Measurements from ENCODE around the gene TRIP10. TPM values are rescaled to one million over a fixed set of nuclear protein-coding genes. Genes with fewer than 3 reads are reported as not detected.

The TRIP10 gene
- total RNA-seq, 1 experiment from 2014 or later = 96.6 TPM

DNA sequence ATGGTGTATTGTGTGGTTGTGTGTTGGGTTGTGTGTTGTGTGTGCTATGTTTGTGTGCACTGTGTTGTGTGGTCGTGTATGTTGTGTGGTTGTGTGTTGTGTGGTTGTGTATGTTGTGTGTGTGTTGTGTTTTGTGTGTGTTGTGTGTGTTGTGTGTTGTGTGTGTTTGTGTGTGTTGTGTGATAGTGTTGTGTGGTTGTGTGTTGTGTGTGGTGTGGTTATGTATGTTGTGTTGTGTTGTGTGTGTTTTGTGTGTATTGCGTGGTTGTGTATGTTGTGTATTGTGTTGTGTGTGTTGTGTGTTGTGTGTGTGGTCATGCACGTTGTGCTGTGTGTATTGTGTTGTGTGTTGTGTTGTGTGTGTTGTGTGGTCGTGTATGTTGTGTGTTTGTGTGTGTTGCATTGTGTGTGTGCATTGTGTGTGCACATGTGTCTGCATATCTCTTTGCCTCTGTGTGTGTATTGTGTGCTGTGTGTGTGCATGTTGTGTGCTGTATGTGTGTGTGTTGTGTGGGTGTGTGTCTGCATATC, 22.0 kb upstream of the TRIP10 start:
- H2AFZ ChIP-seq (ENCODE audit: low read length) = no peak overlapping the region

GRCh38 chr19:6718111-6718740, 21.3 kb upstream of the TRIP10 start:
- Histone ChIP-seq H3K9ac (ENCODE audit: low read length) (no peak overlapping the region), H3K4me3 (ENCODE audit: low read length) (no peak overlapping the region), H3K27ac (ENCODE audit: low read length) (no peak overlapping the region), H2AFZ (ENCODE audit: low read length) (no peak overlapping the region), H3K4me1 (ENCODE audit: insufficient read depth, low read length) (no peaks in the 10 kb centered on the region; the same call in 1 of the 2 replicates), H3K9me2 (replicated peaks; ENCODE audit: low read length) (no peaks in the 10 kb centered on the region), H3K79me2 (ENCODE audit: low read length) (no peaks in the 10 kb centered on the region), H3K9me3 (ENCODE audit: low read length) (no peaks in the 10 kb centered on the region), H3K27me3 (ENCODE audit: low read length) (no peaks in the 10 kb centered on the region), H3K36me3 (ENCODE audit: low read depth, low read length) (no peaks in the 10 kb centered on the region), H3K4me2 (ENCODE audit: low read length) (no peak overlapping the region), H3F3A (ENCODE audit: low read length, unreplicated experiment) (no peaks in the 10 kb centered on the region), H4K20me1 (ENCODE audit: low read length) (no peaks in the 10 kb centered on the region)
- no peak for TF ChIP-seq EZH2phosphoT487 (IDR thresholded peaks at IDR 0.05; ENCODE audit: borderline replicate concordance, low read length)
- TF ChIP-seq, protein P1, sequence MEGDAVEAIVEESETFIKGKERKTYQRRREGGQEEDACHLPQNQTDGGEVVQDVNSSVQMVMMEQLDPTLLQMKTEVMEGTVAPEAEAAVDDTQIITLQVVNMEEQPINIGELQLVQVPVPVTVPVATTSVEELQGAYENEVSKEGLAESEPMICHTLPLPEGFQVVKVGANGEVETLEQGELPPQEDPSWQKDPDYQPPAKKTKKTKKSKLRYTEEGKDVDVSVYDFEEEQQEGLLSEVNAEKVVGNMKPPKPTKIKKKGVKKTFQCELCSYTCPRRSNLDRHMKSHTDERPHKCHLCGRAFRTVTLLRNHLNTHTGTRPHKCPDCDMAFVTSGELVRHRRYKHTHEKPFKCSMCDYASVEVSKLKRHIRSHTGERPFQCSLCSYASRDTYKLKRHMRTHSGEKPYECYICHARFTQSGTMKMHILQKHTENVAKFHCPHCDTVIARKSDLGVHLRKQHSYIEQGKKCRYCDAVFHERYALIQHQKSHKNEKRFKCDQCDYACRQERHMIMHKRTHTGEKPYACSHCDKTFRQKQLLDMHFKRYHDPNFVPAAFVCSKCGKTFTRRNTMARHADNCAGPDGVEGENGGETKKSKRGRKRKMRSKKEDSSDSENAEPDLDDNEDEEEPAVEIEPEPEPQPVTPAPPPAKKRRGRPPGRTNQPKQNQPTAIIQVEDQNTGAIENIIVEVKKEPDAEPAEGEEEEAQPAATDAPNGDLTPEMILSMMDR (conservative IDR thresholded peaks at IDR 0.05; ENCODE audit: low read depth, low read length) = no peak
- TF ChIP-seq EZH2 (IDR thresholded peaks at IDR 0.05; ENCODE audit: low read length, unreplicated experiment) = no peak
- ChIA-PET POLR2A (ENCODE audit: unreplicated experiment) (no interaction called here), CTCF (no interaction called here)
- DNase-seq = no peak
- no peak for ATAC-seq
- intact Hi-C loops (cut with micrococcal nuclease) = no loop called here
- BruUV-seq (replicated peaks) = no TSS peak

More for the DNA sequence above, 22.0 kb upstream of the TRIP10 start:
- no peak for ATAC-seq
- Histone ChIP-seq H3K27ac (ENCODE audit: low read length) (no peak overlapping the region), H3K4me3 (ENCODE audit: low read length) (no peak overlapping the region), H3K4me2 (ENCODE audit: low read length) (no peak overlapping the region), H3K36me3 (ENCODE audit: low read depth, low read length) (no peaks in the 10 kb centered on the region), H3K9me2 (replicated peaks; ENCODE audit: low read length) (no peaks in the 10 kb centered on the region), H3K4me1 (ENCODE audit: insufficient read depth, low read length) (no peaks in the 10 kb centered on the region), H3K27me3 (ENCODE audit: low read length) (no peaks in the 10 kb centered on the region), H3K79me2 (ENCODE audit: low read length) (no peaks in the 10 kb centered on the region), H3K9me3 (ENCODE audit: low read length) (no peaks in the 10 kb centered on the region), H4K20me1 (ENCODE audit: low read length) (no peaks in the 10 kb centered on the region), H3F3A (ENCODE audit: low read length, unreplicated experiment) (no peaks in the 10 kb centered on the region), H3K9ac (ENCODE audit: low read length) (no peak overlapping the region)
- intact Hi-C loops (cut with micrococcal nuclease) = no loop called here
- no peak for TF ChIP-seq EZH2phosphoT487 (IDR thresholded peaks at IDR 0.05; ENCODE audit: borderline replicate concordance, low read length)
- TF ChIP-seq, protein P1 (conservative IDR thresholded peaks at IDR 0.05; ENCODE audit: low read depth, low read length) = no peak
- TF ChIP-seq EZH2 (IDR thresholded peaks at IDR 0.05; ENCODE audit: low read length, unreplicated experiment) = no peak
- DNase-seq = no peak
- CTCF ChIA-PET = no interaction called here
- POLR2A ChIA-PET (ENCODE audit: unreplicated experiment) = no interaction called here
- BruUV-seq (replicated peaks) = no TSS peak
